ENCODE data around the gene EOMES.
A peak's percentile ranks its signal among the peaks of the same experiment; 100 is the strongest.

The EOMES gene

GRCh38 chr3:27720899-27721716, 1.0 kb downstream of the EOMES start:
- no peak for DNase-seq (ENCODE audit: low read depth)

GRCh38 chr3:27719314-27720003, 2.7 kb downstream of the EOMES start:
- DNase-seq (ENCODE audit: low read depth): no peak

GRCh38 chr3:27718459-27718858, 3.7 kb downstream of the EOMES start:
- DNase-seq (ENCODE audit: low read depth): no peak

GRCh38 chr3:27717200-27717852, 4.8 kb downstream of the EOMES start:
- DNase-seq (ENCODE audit: low read depth): no peak

- no peak for DNase-seq (ENCODE audit: low read depth)
These were observed 5.8 kb downstream of the EOMES start for GRCh38 chr3:27716309-27716708.

- DNase-seq (ENCODE audit: low read depth): no peak
These were observed 6.3 kb downstream of the EOMES start for GRCh38 chr3:27715863-27716262.

- no peak for DNase-seq (ENCODE audit: low read depth)
These were observed 6.7 kb downstream of the EOMES start for GRCh38 chr3:27715454-27715806.

GRCh38 chr3:27714692-27715453, 7.2 kb downstream of the EOMES start:
- DNase-seq (ENCODE audit: low read depth): no peak

GRCh38 chr3:27714146-27714526, 8.0 kb downstream of the EOMES start:
- no peak for DNase-seq (ENCODE audit: low read depth)

- no peak for DNase-seq (ENCODE audit: low read depth)
These were observed 8.5 kb downstream of the EOMES start for GRCh38 chr3:27713435-27714145.

- no peak for DNase-seq (ENCODE audit: low read depth)
These were observed 9.1 kb downstream of the EOMES start for GRCh38 chr3:27713078-27713423.

GRCh38 chr3:27712136-27713077, 9.7 kb downstream of the EOMES start:
- peak; percentile 49 for DNase-seq (ENCODE audit: low read depth)

GRCh38 chr3:27708250-27708649, 13.9 kb downstream of the EOMES start:
- DNase-seq (ENCODE audit: low read depth): no peak

GRCh38 chr3:27699067-27699466, 23.1 kb downstream of the EOMES start:
- DNase-seq (ENCODE audit: low read depth): no peak

- DNase-seq (ENCODE audit: low read depth): no peak
These were observed 25.2 kb downstream of the EOMES start for GRCh38 chr3:27696906-27697305.

- no peak for DNase-seq (ENCODE audit: low read depth)
These were observed 26.5 kb downstream of the EOMES start for GRCh38 chr3:27695636-27696035.

- DNase-seq (ENCODE audit: low read depth): no peak
These were observed 34.1 kb downstream of the EOMES start for GRCh38 chr3:27688053-27688452.

GRCh38 chr3:27686642-27687041, 35.5 kb downstream of the EOMES start:
- DNase-seq (ENCODE audit: low read depth): no peak

- DNase-seq (ENCODE audit: low read depth): no peak
These were observed 36.6 kb downstream of the EOMES start for GRCh38 chr3:27685474-27685873.

- no peak for DNase-seq (ENCODE audit: low read depth)
These were observed 37.8 kb downstream of the EOMES start for GRCh38 chr3:27684302-27684701.

Measured in HS-27A (cell line).